K562 (cell line): ENCODE results near the gene SKA3. TPM values are rescaled to one million over a fixed set of nuclear protein-coding genes. Genes with fewer than 3 reads are reported as not detected.

Source experiments
- ATAC-seq: fragments of 200-7000 bp; cut with Tn5 transposase; 3 replicates; pipeline ENCODE4 v1.9.1; 2020; ENCODE audit warnings: moderate library complexity
- BruUV-seq: library from RNA; stranded (reverse); fragments of 400-500 nt; replicated peaks from 2 replicates; lab custom pipeline; 2021; lab: Mats Ljungman, UMichigan
- CTCF ChIA-PET: fragments of 300-600 bp; formaldehyde crosslinking; extraction: SDS; loops from one replicate; lab custom pipeline; 2021; ENCODE audit warnings: low intra/inter-chr PET ratio; lab: Yijun Ruan, JAX
- POLR2A ChIA-PET: fragments of 300-600, 350-650 bp; sonication (Branson Sonifier 250); formaldehyde crosslinking; extraction: SDS; loops from one replicate; lab custom pipeline; 2021; ENCODE audit warnings: antibody characterized with exemption, inconsistent platforms; lab: Yijun Ruan, JAX
- DNase-seq, 4 experiments: peaks; one replicate each; pipeline versions ENCODE4 v3.0.0 to v3.0.0-alpha.2; 2011 to 2018; ENCODE audit warnings: low spot score in 3 of 4, mixed read lengths in 3 of 4; ENCODE audit errors: extremely low read depth in 1 of 4
- FAIRE-seq: peaks from 2 replicates; lab custom pipeline; 2011; peaks lifted over from hg19 to GRCh38; lab: Jason Lieb, UNC
- H2AFZ ChIP-seq: 2 replicates; pipeline ENCODE4 v1.6.0; 2011; ENCODE audit warnings: low read depth, low read length, control low read depth, inconsistent platforms
- H3K27ac ChIP-seq: fragments of 200-600 bp; 3 replicates; pipeline ENCODE4 v1.8.0; 2011; ENCODE audit warnings: low read depth, mild to moderate bottlenecking, control low read depth, inconsistent platforms, low read length, moderate library complexity, mixed read lengths; ENCODE audit errors: extremely low read depth
- H3K27me3 ChIP-seq, 2 experiments: fragments of 300-600 bp in 1 of 2; 2 replicates in 1 of 2; 3 replicates in 1 of 2; pipeline versions ENCODE4 v1.6.0 to v1.8.0; 2011; ENCODE audit warnings: inconsistent platforms in 2 of 2, low read length in 2 of 2, mild to moderate bottlenecking in 1 of 2, mixed read lengths in 1 of 2, moderate library complexity in 1 of 2; ENCODE audit not compliant: control insufficient read depth in 2 of 2, insufficient read depth in 2 of 2
- H3K36me3 ChIP-seq: fragments of 300-600 bp; 3 replicates; pipeline ENCODE4 v1.8.0; 2011; ENCODE audit warnings: mild to moderate bottlenecking, low read length, inconsistent platforms; ENCODE audit not compliant: control insufficient read depth, insufficient read depth
- H3K4me1 ChIP-seq, 2 experiments: fragments of 200-600 bp in 1 of 2; replicated peaks in 1 of 2; 2 replicates in 1 of 2; 3 replicates in 1 of 2; pipeline versions ENCODE4 v1.5.1 to v1.8.0; 2011; ENCODE audit warnings: inconsistent platforms in 2 of 2, low read length in 2 of 2, mild to moderate bottlenecking in 1 of 2, mixed read lengths in 1 of 2, moderate library complexity in 1 of 2; ENCODE audit not compliant: control insufficient read depth in 2 of 2, insufficient read depth in 2 of 2
- H3K4me2 ChIP-seq: 2 replicates; pipeline ENCODE4 v1.6.1; 2011; ENCODE audit warnings: low read length, control low read depth, inconsistent platforms, mixed read lengths; ENCODE audit not compliant: insufficient read depth
- H3K4me3 ChIP-seq: fragments of 200-600 bp; sonication (generic), shearing (Covaris generic); 2 replicates; pipeline ENCODE4 v1.5.1; 2016; ENCODE audit warnings: control low read depth, inconsistent platforms
- H3K79me2 ChIP-seq: fragments of 200-600 bp; 3 replicates; pipeline ENCODE4 v1.8.0; 2011; ENCODE audit warnings: low read length, inconsistent platforms; ENCODE audit not compliant: control insufficient read depth, insufficient read depth
- H3K9ac ChIP-seq, 2 experiments: 2 replicates each; pipeline versions ENCODE4 v1.6.0 to v1.6.1; 2011; ENCODE audit warnings: low read depth in 2 of 2, low read length in 2 of 2, control low read depth in 1 of 2, inconsistent platforms in 1 of 2, mild to moderate bottlenecking in 1 of 2, mixed read lengths in 1 of 2; ENCODE audit not compliant: insufficient read depth in 1 of 2
- H3K9me1 ChIP-seq: one replicate; pipeline ENCODE4 v1.6.0; 2011; ENCODE audit warnings: inconsistent platforms, mild to moderate bottlenecking, low read length, moderate library complexity; ENCODE audit not compliant: control insufficient read depth, insufficient read depth
- H3K9me3 ChIP-seq: replicated peaks from 2 replicates; pipeline ENCODE4 v1.5.1; 2011; ENCODE audit warnings: low read depth, low read length, inconsistent platforms; ENCODE audit not compliant: control insufficient read depth, insufficient read depth
- H4K20me1 ChIP-seq: replicated peaks from 2 replicates; pipeline ENCODE4 v1.6.1; 2011; ENCODE audit warnings: low read length, inconsistent platforms, mixed read lengths; ENCODE audit not compliant: control insufficient read depth, insufficient read depth
- ATF1 ChIP-seq, 2 experiments: fragments of 450-650 bp in 1 of 2; IDR thresholded peaks; 2 replicates each; pipeline ENCODE4 v1.6.1; 2016; ENCODE audit warnings: missing compliant biosample characterization in 1 of 2, missing genetic modification characterization in 1 of 2
- BACH1 ChIP-seq: fragments of 200-800 bp; sonication (Bioruptor generic); IDR thresholded peaks from 2 replicates; pipeline ENCODE4 v1.6.1; 2016; ENCODE audit warnings: missing genetic modification characterization, missing compliant biosample characterization
- CGGBP1 ChIP-seq: fragments of 250-450 bp; sonication (Bioruptor Pico); IDR thresholded peaks from 2 replicates; pipeline ENCODE4 v1.9.0; 2021; ENCODE audit warnings: mild to moderate bottlenecking
- DPF2 ChIP-seq: fragments of 450-650 bp; IDR thresholded peaks from 2 replicates; pipeline ENCODE4 v1.6.1; 2016
- HOXB6 ChIP-seq: fragments of 250-450 bp; sonication (Bioruptor Pico); IDR thresholded peaks from 2 replicates; pipeline ENCODE4 v1.5.1; 2022; ENCODE audit warnings: mild to moderate bottlenecking, borderline replicate concordance
- LEF1 ChIP-seq: fragments of 450-650 bp; IDR thresholded peaks from 2 replicates; pipeline ENCODE4 v1.6.1; 2016; ENCODE audit warnings: mild to moderate bottlenecking
- PCBP2 ChIP-seq: fragments of 200-400 bp; formaldehyde crosslinking; IDR thresholded peaks from 2 replicates; pipeline ENCODE4 v1.6.1; 2018; ENCODE audit warnings: low read length, low read depth, mild to moderate bottlenecking, moderate library complexity; ENCODE audit not compliant: poor library complexity, severe bottlenecking
- ZBTB12 ChIP-seq: fragments of 250-450 bp; sonication (Bioruptor Pico); IDR thresholded peaks from 2 replicates; pipeline ENCODE4 v1.4.0; 2020
- ZMIZ1 ChIP-seq, 2 experiments: fragments of 150-350 bp in 1 of 2; IDR thresholded peaks; 2 replicates each; pipeline ENCODE4 v1.6.1; 2012 to 2016; ENCODE audit warnings: low read depth in 2 of 2, low read length in 2 of 2, mild to moderate bottlenecking in 1 of 2, moderate library complexity in 1 of 2
- ZNF224 ChIP-seq: sonication (generic); formaldehyde crosslinking; IDR thresholded peaks from 2 replicates; pipeline ENCODE4 v1.8.0; 2022; ENCODE audit warnings: mild to moderate bottlenecking, missing genetic modification reagents
- ZNF277 ChIP-seq: fragments of 250-450 bp; sonication (Bioruptor Pico); IDR thresholded peaks from 2 replicates; pipeline ENCODE4 v1.8.0; 2022; ENCODE audit warnings: inconsistent platforms, mild to moderate bottlenecking, moderate library complexity, borderline replicate concordance
- WGBS: fragments of 100-300 bp; shearing (Covaris generic); methylation state at CpG from one replicate; pipeline ENCODE4 v1.1.6; 2016; ENCODE audit warnings: low coverage, mixed read lengths; ENCODE audit not compliant: insufficient coverage; ENCODE audit errors: missing lambda C conversion rate; 5-methylcytosine and 5-hydroxymethylcytosine counted together
- in situ Hi-C: fragments of 300-500 bp; cut with MboI; formaldehyde crosslinking; loops from 4 replicates; pipeline ENCODE4 v1.15.0; 2018; ENCODE audit warnings: inconsistent platforms, mixed read lengths
- intact Hi-C: fragments of 100-400 bp; cut with micrococcal nuclease; formaldehyde crosslinking; loops from 2 replicates; pipeline ENCODE4 v1.14.2; 2022
- polyA plus RNA-seq, 8 experiments: library from polyadenylated mRNA; depleted of rRNA in 4 of 8; stranded (reverse) in 5 of 8; unstranded in 3 of 8; fragments of >200 nt; fragmentation: Nextera tagmentation in 2 of 8; fragmentation: Illumina TruSeq in 1 of 8; extraction: Ambion mirVana in 2 of 8; extraction: Trizol in 1 of 8; gene quantifications; 2 replicates each; pipeline versions ENCODE4 v1.2.1 to v1.2.3, GENCODE V29; 2011 to 2014; ENCODE audit warnings: inconsistent platforms in 1 of 8, missing spikeins in 1 of 8
- total RNA-seq, 7 experiments: library from RNA; depleted of rRNA in 6 of 7; stranded (reverse); fragments of >200 nt in 6 of 7; fragmentation: Illumina TruSeq in 2 of 7; extraction: Trizol in 2 of 7; gene quantifications; 2 replicates each; pipeline versions ENCODE4 v1.2.1 to v1.2.3, GENCODE V29; 2011 to 2021; ENCODE audit warnings: low replicate concordance in 1 of 7

Gene SKA3
- total and polyA plus RNA-seq, 9 of the 15 experiments (the other 6 are each of a cell fraction or from before 2014, with no cell fraction given) = 17.0 to 53.3 (median 29.9) TPM

GRCh38 chr13:21181671-21182070, 5.3 kb upstream of the SKA3 start:
- no peaks in the 10 kb centered on the region for H3K9me1 ChIP-seq
- TF ChIP-seq HOXB6 (CRISPR knock-in tag) (no peak), LEF1 (no peak), DPF2 (no peak), ZNF277 (CRISPR knock-in tag) (no peak), ZBTB12 (no peak), ATF1 (CRISPR knock-in tag; IDR thresholded peaks at IDR 0.05) (no peak), ATF1 (tag; IDR thresholded peaks at IDR 0.05) (no peak), BACH1 (tag) (no peak), CGGBP1 (CRISPR knock-in tag) (no peak), PCBP2 (no peak), ZNF224 (CRISPR knock-in tag) (no peak), ZMIZ1 (IDR thresholded peaks at IDR 0.05; ENCODE audit: low read depth in 2 of 2, low read length in 2 of 2) (no peak)
- no peaks in the 10 kb centered on the region for H3K27me3 ChIP-seq
- CTCF ChIA-PET = no interaction called here
- BruUV-seq = no TSS peak
- WGBS = 61% methylated on average over 2 of the region's 2 CpGs
- H3K9ac ChIP-seq = no peak overlapping the region
- no peak overlapping the region for H3K4me3 ChIP-seq
- H3K79me2 ChIP-seq = peaks cover 16% of the 10 kb centered on the region
- DNase-seq (no peak), FAIRE-seq (no peak), ATAC-seq (no peak)
- H3K36me3 ChIP-seq = peaks cover 4% of the 10 kb centered on the region; the same call in 2 of the 3 replicates
- POLR2A ChIA-PET = no interaction called here
- peaks cover 4 to 8% of the 10 kb centered on the region in 2 experiments; a peak in 2 of 5 replicates for H3K4me1 ChIP-seq
- no peaks in the 10 kb centered on the region for H3K9me3 ChIP-seq
- no peak overlapping the region for H3K27ac ChIP-seq
- H2AFZ ChIP-seq = no peak overlapping the region
- H4K20me1 ChIP-seq = no peaks in the 10 kb centered on the region
- in situ Hi-C loops = no loop called here
- no peak overlapping the region for H3K4me2 ChIP-seq
- intact Hi-C loops = loop anchor here (10.0 kb wide), 1 partner anchor 157 kb away; no protein-coding TSS in a partner anchor
